SK-N-SH (cell line): ENCODE measurements around the gene MFAP4. TPM values are rescaled to one million over a fixed set of nuclear protein-coding genes. Genes with fewer than 3 reads are reported as not detected.

Experiments used
- CTCF ChIA-PET: fragments of 300-600, 350-600 bp; formaldehyde crosslinking; extraction: SDS; loops from one replicate; lab custom pipeline; 2021; lab: Yijun Ruan, JAX
- POLR2A ChIA-PET: fragments of 350-600 bp; sonication (Branson Sonifier 250); formaldehyde crosslinking; extraction: SDS; loops from one replicate; lab custom pipeline; 2020; ENCODE audit warnings: antibody characterized with exemption, inconsistent platforms; lab: Yijun Ruan, JAX
- DNase-seq: peaks from one replicate; pipeline ENCODE4 v3.0.0; 2012
- H2AFZ ChIP-seq: fragments of 200-600 bp; sonication (generic); 2 replicates; pipeline ENCODE4 v1.8.1; 2016; ENCODE audit warnings: antibody characterized with exemption, mild to moderate bottlenecking, low read depth
- H3F3A ChIP-seq: fragments of 200-600 bp; sonication (generic); replicated peaks from 2 replicates; pipeline ENCODE3; 2016; ENCODE audit warnings: antibody characterized with exemption, mild to moderate bottlenecking; ENCODE audit not compliant: insufficient read depth
- H3K27ac ChIP-seq, 2 experiments: fragments of 200-500 bp in 1 of 2; fragments of 200-600 bp in 1 of 2; sonication (Bioruptor generic) in 1 of 2; sonication (generic), shearing (Covaris generic) in 1 of 2; 2 replicates each; pipeline versions ENCODE4 v1.5.1 to v1.6.1; 2014 to 2016; ENCODE audit warnings: low read depth in 2 of 2, inconsistent platforms in 1 of 2, low read length in 1 of 2, mild to moderate bottlenecking in 1 of 2, mixed read lengths in 1 of 2
- H3K27me3 ChIP-seq: fragments of 200-600 bp; sonication (generic), shearing (Covaris generic); 2 replicates; pipeline ENCODE4 v1.6.1; 2016; ENCODE audit warnings: mixed run types; ENCODE audit not compliant: insufficient read depth
- H3K36me3 ChIP-seq, 2 experiments: fragments of 200-500 bp in 1 of 2; fragments of 200-600 bp in 1 of 2; sonication (Bioruptor generic) in 1 of 2; sonication (generic) in 1 of 2; replicated peaks in 1 of 2; 2 replicates each; pipeline versions ENCODE3 to v1.5.1; 2014 to 2016; ENCODE audit warnings: low read length in 1 of 2, mild to moderate bottlenecking in 1 of 2; ENCODE audit not compliant: insufficient read depth in 2 of 2, control insufficient read depth in 1 of 2
- H3K4me1 ChIP-seq, 2 experiments: fragments of 200-500 bp in 1 of 2; fragments of 200-600 bp in 1 of 2; sonication (Bioruptor generic) in 1 of 2; sonication (generic), shearing (Covaris generic) in 1 of 2; 2 replicates each; pipeline versions ENCODE4 v1.5.1 to v1.6.1; 2014 to 2016; ENCODE audit warnings: low read depth in 1 of 2, low read length in 1 of 2, mixed run types in 1 of 2; ENCODE audit not compliant: insufficient read depth in 2 of 2, control insufficient read depth in 1 of 2
- H3K4me2 ChIP-seq: fragments of 200-600 bp; sonication (generic), shearing (Covaris generic); 2 replicates; pipeline ENCODE4 v1.6.1; 2017; ENCODE audit warnings: mixed run types
- H3K4me3 ChIP-seq, 2 experiments: fragments of 200-500 bp in 1 of 2; fragments of 200-600 bp in 1 of 2; sonication (Bioruptor generic) in 1 of 2; sonication (generic), shearing (Covaris generic) in 1 of 2; 2 replicates each; pipeline versions ENCODE4 v1.5.1 to v1.8.1; 2014 to 2016; ENCODE audit warnings: low read depth in 2 of 2, inconsistent platforms in 1 of 2, low read length in 1 of 2, mild to moderate bottlenecking in 1 of 2, mixed read lengths in 1 of 2, moderate library complexity in 1 of 2
- H3K79me2 ChIP-seq: fragments of 200-600 bp; sonication (generic); 2 replicates; pipeline ENCODE4 v1.8.1; 2017; ENCODE audit warnings: mild to moderate bottlenecking; ENCODE audit not compliant: insufficient read depth
- H3K9ac ChIP-seq: fragments of 200-600 bp; sonication (generic); 2 replicates; pipeline ENCODE4 v1.6.1; 2017; ENCODE audit warnings: mixed run types
- H3K9me2 ChIP-seq: fragments of 200-600 bp; sonication (generic); 2 replicates; pipeline ENCODE4 v1.6.1; 2017; ENCODE audit warnings: mixed run types
- H3K9me3 ChIP-seq: fragments of 200-600 bp; sonication (generic); 2 replicates; pipeline ENCODE4 v1.6.1; 2017; ENCODE audit warnings: mixed run types, mild to moderate bottlenecking, moderate library complexity
- H4K20me1 ChIP-seq: fragments of 200-600 bp; sonication (generic); 2 replicates; pipeline ENCODE4 v1.6.1; 2017; ENCODE audit warnings: mild to moderate bottlenecking, mixed run types; ENCODE audit not compliant: insufficient read depth
- EZH2phosphoT487 ChIP-seq: fragments of 200-600 bp; sonication (generic); IDR thresholded peaks from 2 replicates; pipeline ENCODE4 v1.6.1; 2017; ENCODE audit warnings: low read depth, mixed run types, mild to moderate bottlenecking, antibody characterized with exemption, moderate library complexity, borderline replicate concordance
- FOSL2 ChIP-seq: IDR thresholded peaks from 2 replicates; pipeline ENCODE4 v1.4.0; 2012; ENCODE audit warnings: low read depth, mild to moderate bottlenecking, moderate library complexity, borderline replicate concordance
- GABPA ChIP-seq: IDR thresholded peaks from 2 replicates; pipeline ENCODE4 v1.4.0; 2012; ENCODE audit warnings: low read depth, mild to moderate bottlenecking
- MEF2A ChIP-seq: IDR thresholded peaks from 2 replicates; pipeline ENCODE4 v1.4.0; 2012; ENCODE audit warnings: low read depth, borderline replicate concordance
- MXI1 ChIP-seq: IDR thresholded peaks from 2 replicates; pipeline ENCODE4 v1.6.1; 2012; ENCODE audit warnings: mild to moderate bottlenecking, low read depth, low read length, improper control_type of control experiment
- NFIC ChIP-seq: IDR thresholded peaks from 2 replicates; pipeline ENCODE4 v1.4.0; 2012; ENCODE audit warnings: borderline replicate concordance
- POLR2AphosphoS5 ChIP-seq: IDR thresholded peaks from 2 replicates; pipeline ENCODE4 v1.6.1; 2012; ENCODE audit warnings: low read depth, low read length
- RXRA ChIP-seq: IDR thresholded peaks from 2 replicates; pipeline ENCODE4 v1.4.0; 2012; ENCODE audit warnings: low read depth, mild to moderate bottlenecking, borderline replicate concordance
- SIN3A ChIP-seq: IDR thresholded peaks from 2 replicates; pipeline ENCODE4 v1.6.1; 2012; ENCODE audit warnings: low read depth, mild to moderate bottlenecking, low read length, moderate library complexity, borderline replicate concordance
- TAF1 ChIP-seq: IDR thresholded peaks from 2 replicates; pipeline ENCODE4 v1.6.1; 2012; ENCODE audit warnings: low read depth, mild to moderate bottlenecking, low read length, moderate library complexity, borderline replicate concordance
- TCF12 ChIP-seq: IDR thresholded peaks from 2 replicates; pipeline ENCODE4 v1.4.0; 2012
- WGBS: methylation state at CpG from one replicate; pipeline ENCODE4 v1.1.6; 2017; ENCODE audit warnings: low lambda C conversion rate; 5-methylcytosine and 5-hydroxymethylcytosine counted together
- polyA plus RNA-seq, 3 experiments: library from polyadenylated mRNA; depleted of rRNA; stranded (reverse); fragments of >200 nt; gene quantifications; 2 replicates each; pipeline ENCODE4 v1.2.3, GENCODE V29; 2012
- TF ChIP-seq, protein P1 (sequence below): IDR thresholded peaks from 2 replicates; pipeline ENCODE4 v1.6.1; 2012; ENCODE audit warnings: mild to moderate bottlenecking, low read depth, low read length, moderate library complexity
- TF ChIP-seq, protein P2 (sequence below): fragments of 150-350 bp; IDR thresholded peaks from 2 replicates; pipeline ENCODE4 v1.6.1; 2017; ENCODE audit warnings: antibody characterized with exemption, low read length, low read depth, borderline replicate concordance
- TF ChIP-seq, protein P3 (sequence below): fragments of 200-600 bp; sonication (generic); IDR thresholded peaks from 2 replicates; pipeline ENCODE4 v1.6.1; 2017; ENCODE audit warnings: antibody characterized with exemption, mild to moderate bottlenecking, moderate library complexity
- TF ChIP-seq, protein P4 (sequence below): IDR thresholded peaks from 2 replicates; pipeline ENCODE4; 2012
- TF ChIP-seq, protein P5 (sequence below): IDR thresholded peaks from 2 replicates; pipeline ENCODE4 v1.4.0; 2012; ENCODE audit warnings: low read depth, borderline replicate concordance

Gene MFAP4
- polyA plus RNA-seq, 1 of the 3 experiments (the other 2 are of a cell fraction): 120 TPM

DNA sequence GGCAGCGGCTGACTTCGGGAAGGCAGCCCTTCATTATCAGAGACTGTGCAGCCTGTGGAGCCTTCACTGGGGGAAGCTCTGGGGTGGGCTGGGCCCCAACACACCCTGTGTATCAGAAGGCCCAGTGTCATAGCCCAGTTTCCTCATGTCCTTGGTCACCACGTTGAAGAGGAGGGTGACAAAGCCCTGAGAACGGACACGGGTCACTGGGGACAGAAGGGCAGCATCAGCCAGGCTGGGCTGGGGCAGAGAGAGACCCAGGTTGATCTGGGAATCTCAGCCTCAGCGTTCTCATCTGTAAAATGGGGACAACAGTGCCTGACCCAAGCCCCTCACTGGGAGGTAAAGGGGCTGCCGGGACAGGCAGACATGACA, 43.7 kb downstream of the MFAP4 start:
- peaks cover 19% of the 10 kb centered on the region for H3F3A ChIP-seq
- no peaks in the 10 kb centered on the region for H3K9me2 ChIP-seq
- H3K36me3 ChIP-seq: no peaks in the 10 kb centered on the region
- CTCF ChIA-PET: interaction anchor here (1.0 to 3.7 kb wide), 5 partner anchors 19 to 104 kb away, joined by 3 to 20 read pairs (median 4); partner anchors contain the start of gene B9D1
- no peak overlapping the region for H3K4me3 ChIP-seq
- 94% methylated on average over 3 of the region's 7 CpGs for WGBS
- H3K9ac ChIP-seq: no peak overlapping the region
- TF ChIP-seq GABPA: no peak
- TF ChIP-seq, protein P1, sequence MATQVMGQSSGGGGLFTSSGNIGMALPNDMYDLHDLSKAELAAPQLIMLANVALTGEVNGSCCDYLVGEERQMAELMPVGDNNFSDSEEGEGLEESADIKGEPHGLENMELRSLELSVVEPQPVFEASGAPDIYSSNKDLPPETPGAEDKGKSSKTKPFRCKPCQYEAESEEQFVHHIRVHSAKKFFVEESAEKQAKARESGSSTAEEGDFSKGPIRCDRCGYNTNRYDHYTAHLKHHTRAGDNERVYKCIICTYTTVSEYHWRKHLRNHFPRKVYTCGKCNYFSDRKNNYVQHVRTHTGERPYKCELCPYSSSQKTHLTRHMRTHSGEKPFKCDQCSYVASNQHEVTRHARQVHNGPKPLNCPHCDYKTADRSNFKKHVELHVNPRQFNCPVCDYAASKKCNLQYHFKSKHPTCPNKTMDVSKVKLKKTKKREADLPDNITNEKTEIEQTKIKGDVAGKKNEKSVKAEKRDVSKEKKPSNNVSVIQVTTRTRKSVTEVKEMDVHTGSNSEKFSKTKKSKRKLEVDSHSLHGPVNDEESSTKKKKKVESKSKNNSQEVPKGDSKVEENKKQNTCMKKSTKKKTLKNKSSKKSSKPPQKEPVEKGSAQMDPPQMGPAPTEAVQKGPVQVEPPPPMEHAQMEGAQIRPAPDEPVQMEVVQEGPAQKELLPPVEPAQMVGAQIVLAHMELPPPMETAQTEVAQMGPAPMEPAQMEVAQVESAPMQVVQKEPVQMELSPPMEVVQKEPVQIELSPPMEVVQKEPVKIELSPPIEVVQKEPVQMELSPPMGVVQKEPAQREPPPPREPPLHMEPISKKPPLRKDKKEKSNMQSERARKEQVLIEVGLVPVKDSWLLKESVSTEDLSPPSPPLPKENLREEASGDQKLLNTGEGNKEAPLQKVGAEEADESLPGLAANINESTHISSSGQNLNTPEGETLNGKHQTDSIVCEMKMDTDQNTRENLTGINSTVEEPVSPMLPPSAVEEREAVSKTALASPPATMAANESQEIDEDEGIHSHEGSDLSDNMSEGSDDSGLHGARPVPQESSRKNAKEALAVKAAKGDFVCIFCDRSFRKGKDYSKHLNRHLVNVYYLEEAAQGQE: no peak
- no peak for TF ChIP-seq TCF12
- TF ChIP-seq POLR2AphosphoS5: no peak
- TF ChIP-seq, protein P2, sequence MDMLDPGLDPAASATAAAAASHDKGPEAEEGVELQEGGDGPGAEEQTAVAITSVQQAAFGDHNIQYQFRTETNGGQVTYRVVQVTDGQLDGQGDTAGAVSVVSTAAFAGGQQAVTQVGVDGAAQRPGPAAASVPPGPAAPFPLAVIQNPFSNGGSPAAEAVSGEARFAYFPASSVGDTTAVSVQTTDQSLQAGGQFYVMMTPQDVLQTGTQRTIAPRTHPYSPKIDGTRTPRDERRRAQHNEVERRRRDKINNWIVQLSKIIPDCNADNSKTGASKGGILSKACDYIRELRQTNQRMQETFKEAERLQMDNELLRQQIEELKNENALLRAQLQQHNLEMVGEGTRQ: no peak
- TF ChIP-seq, protein P3, sequence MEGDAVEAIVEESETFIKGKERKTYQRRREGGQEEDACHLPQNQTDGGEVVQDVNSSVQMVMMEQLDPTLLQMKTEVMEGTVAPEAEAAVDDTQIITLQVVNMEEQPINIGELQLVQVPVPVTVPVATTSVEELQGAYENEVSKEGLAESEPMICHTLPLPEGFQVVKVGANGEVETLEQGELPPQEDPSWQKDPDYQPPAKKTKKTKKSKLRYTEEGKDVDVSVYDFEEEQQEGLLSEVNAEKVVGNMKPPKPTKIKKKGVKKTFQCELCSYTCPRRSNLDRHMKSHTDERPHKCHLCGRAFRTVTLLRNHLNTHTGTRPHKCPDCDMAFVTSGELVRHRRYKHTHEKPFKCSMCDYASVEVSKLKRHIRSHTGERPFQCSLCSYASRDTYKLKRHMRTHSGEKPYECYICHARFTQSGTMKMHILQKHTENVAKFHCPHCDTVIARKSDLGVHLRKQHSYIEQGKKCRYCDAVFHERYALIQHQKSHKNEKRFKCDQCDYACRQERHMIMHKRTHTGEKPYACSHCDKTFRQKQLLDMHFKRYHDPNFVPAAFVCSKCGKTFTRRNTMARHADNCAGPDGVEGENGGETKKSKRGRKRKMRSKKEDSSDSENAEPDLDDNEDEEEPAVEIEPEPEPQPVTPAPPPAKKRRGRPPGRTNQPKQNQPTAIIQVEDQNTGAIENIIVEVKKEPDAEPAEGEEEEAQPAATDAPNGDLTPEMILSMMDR: no peak
- TF ChIP-seq EZH2phosphoT487: no peak
- TF ChIP-seq MXI1: no peak
- TF ChIP-seq NFIC: no peak
- TF ChIP-seq, protein P4, sequence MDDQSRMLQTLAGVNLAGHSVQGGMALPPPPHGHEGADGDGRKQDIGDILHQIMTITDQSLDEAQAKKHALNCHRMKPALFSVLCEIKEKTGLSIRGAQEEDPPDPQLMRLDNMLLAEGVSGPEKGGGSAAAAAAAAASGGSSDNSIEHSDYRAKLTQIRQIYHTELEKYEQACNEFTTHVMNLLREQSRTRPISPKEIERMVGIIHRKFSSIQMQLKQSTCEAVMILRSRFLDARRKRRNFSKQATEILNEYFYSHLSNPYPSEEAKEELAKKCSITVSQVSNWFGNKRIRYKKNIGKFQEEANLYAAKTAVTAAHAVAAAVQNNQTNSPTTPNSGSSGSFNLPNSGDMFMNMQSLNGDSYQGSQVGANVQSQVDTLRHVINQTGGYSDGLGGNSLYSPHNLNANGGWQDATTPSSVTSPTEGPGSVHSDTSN: no peak
- no peak for TF ChIP-seq SIN3A
- no peak for TF ChIP-seq MEF2A
- TF ChIP-seq RXRA: no peak
- no peak for TF ChIP-seq FOSL2
- TF ChIP-seq TAF1: no peak
- TF ChIP-seq, protein P5, sequence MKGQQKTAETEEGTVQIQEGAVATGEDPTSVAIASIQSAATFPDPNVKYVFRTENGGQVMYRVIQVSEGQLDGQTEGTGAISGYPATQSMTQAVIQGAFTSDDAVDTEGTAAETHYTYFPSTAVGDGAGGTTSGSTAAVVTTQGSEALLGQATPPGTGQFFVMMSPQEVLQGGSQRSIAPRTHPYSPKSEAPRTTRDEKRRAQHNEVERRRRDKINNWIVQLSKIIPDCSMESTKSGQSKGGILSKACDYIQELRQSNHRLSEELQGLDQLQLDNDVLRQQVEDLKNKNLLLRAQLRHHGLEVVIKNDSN: no peak
- no peaks in the 10 kb centered on the region for H3K79me2 ChIP-seq
- no peak for DNase-seq
- H3K9me3 ChIP-seq: no peaks in the 10 kb centered on the region
- POLR2A ChIA-PET: interaction anchor here (1.0 kb wide), 1 partner anchor 105 kb away, joined by 3 read pairs; the partner anchor contains the start of gene EPN2
- H4K20me1 ChIP-seq: no peaks in the 10 kb centered on the region
- peaks cover 13 to 18% of the 10 kb centered on the region in 2 experiments; a peak in 3 of 4 replicates for H3K4me1 ChIP-seq
- H3K4me2 ChIP-seq: no peak overlapping the region
- no peak overlapping the region for H2AFZ ChIP-seq
- H3K27me3 ChIP-seq: no peaks in the 10 kb centered on the region
- no peak overlapping the region for H3K27ac ChIP-seq
